ENCODE data around the gene ACOX2. TPM values are rescaled to one million over a fixed set of nuclear protein-coding genes. Genes with fewer than 3 reads are reported as not detected.

The ACOX2 gene
- total and polyA plus RNA-seq, 2 of the 8 experiments (the other 6 are each of a cell fraction or from before 2014, with no cell fraction given), result 3.2 to 9.2 TPM

GRCh38 chr3:58585005-58585786 is 48.2 kb upstream of the ACOX2 start:
- Histone ChIP-seq H3K4ac (replicated peaks; ENCODE audit: insufficient read length, low read depth, low read length) (no peak overlapping the region), H4K8ac (ENCODE audit: extremely low read depth, insufficient read depth, low read length) (no peak overlapping the region; the same call in 1 of the 2 replicates), H2BK5ac (ENCODE audit: low read depth, low read length) (no peak overlapping the region), H3K23ac (ENCODE audit: insufficient read length) (no peak overlapping the region), H2BK15ac (ENCODE audit: low read length) (0 out of 2 replicates have a peak overlapping the region, but pooled peaks have one; percentile 53), H3K4me2 (ENCODE audit: insufficient read depth in 1 of 2, low read depth in 2 of 2, low read length in 2 of 2) (peak overlapping the region; percentile 64 to 72), H2AFZ (ENCODE audit: low read length) (0 out of 2 replicates have a peak overlapping the region, but pooled peaks have one; percentile 40), H3K56ac (replicated peaks; ENCODE audit: insufficient read length, low read depth, low read length) (no peak overlapping the region), H3K18ac (ENCODE audit: extremely low read depth, low read length) (no peak overlapping the region; the same call in 1 of the 2 replicates), H3K9ac (replicated peaks in 1 of 4; ENCODE audit: extremely low read depth in 1 of 4, low read depth in 3 of 4, low read length in 3 of 4) (no peak overlapping the region), H3K9me3 (ENCODE audit: insufficient read depth in 2 of 2, low read depth in 1 of 2, low read length in 1 of 2) (no peaks in the 10 kb centered on the region), H3K79me1 (ENCODE audit: low read depth, low read length) (no peaks in the 10 kb centered on the region), H3K27me3 (replicated peaks in 1 of 4; ENCODE audit: control insufficient read depth in 3 of 4, extremely low read depth in 1 of 4, insufficient read depth in 3 of 4, low read length in 3 of 4) (peaks cover 7 to 35% (median 31%) of the 10 kb centered on the region in 4 experiments), H3K27ac (ENCODE audit: low read depth, low read length) (no peak overlapping the region), H4K20me1 (replicated peaks in 1 of 2; ENCODE audit: control insufficient read depth in 1 of 2, insufficient read depth in 2 of 2, low read length in 2 of 2) (peaks cover 0 to 5% of the 10 kb centered on the region in 2 experiments), H3K79me2 (ENCODE audit: control insufficient read depth in 1 of 2, insufficient read depth in 2 of 2, low read length in 2 of 2) (no peaks in the 10 kb centered on the region), H2BK20ac (ENCODE audit: low read length) (peak overlapping the region; percentile 72; the same call in 1 of the 2 replicates), H3K4me3 (ENCODE audit: extremely low read depth in 1 of 4, insufficient read depth in 2 of 4, low read depth in 3 of 4, low read length in 4 of 4) (peak overlapping the region; percentile 5 to 47 (median 18); a peak in 6 of 8 replicates), H4K91ac (replicated peaks; ENCODE audit: insufficient read length, low read length) (no peak overlapping the region), H2BK12ac (ENCODE audit: low read depth, low read length) (peak overlapping the region; percentile 62; the same call in 1 of the 2 replicates), H2BK120ac (replicated peaks; ENCODE audit: low read depth, low read length) (no peak overlapping the region), H3K23me2 (ENCODE audit: low read depth, low read length) (peaks cover 2% of the 10 kb centered on the region; the same call in 1 of the 2 replicates), H2AK5ac (ENCODE audit: low read depth, low read length) (no peak overlapping the region), H3K4me1 (replicated peaks in 1 of 4; ENCODE audit: control insufficient read depth in 3 of 4, insufficient read depth in 4 of 4, low read length in 3 of 4) (peaks cover 5 to 21% (median 12%) of the 10 kb centered on the region in 4 experiments; a peak in 6 of 7 replicates), H4K5ac (ENCODE audit: insufficient read length, low read depth, low read length) (no peak overlapping the region), H3K36me3 (ENCODE audit: control insufficient read depth in 2 of 4, insufficient read depth in 4 of 4, low read length in 3 of 4) (no peaks in the 10 kb centered on the region), H3K14ac (ENCODE audit: insufficient read length) (no peak overlapping the region)
- FAIRE-seq (no peak), DNase-seq (ENCODE audit: low read depth in 1 of 2, low spot score in 2 of 2) (peak in 1 of 2 experiments; percentile 88)
- CTCF ChIA-PET (ENCODE audit: partially characterized antibody), result interaction anchor here (1.0 to 40.0 kb wide), 11 partner anchors 9 to 60 kb away, joined by 3 to 994 read pairs (median 6); no protein-coding TSS in a partner anchor
- WGBS, 2 experiments (ENCODE audit: extremely low coverage in 1 of 2, insufficient coverage in 1 of 2, insufficient read length in 1 of 2, insufficient replicate concordance in 2 of 2, low coverage in 1 of 2, low lambda C conversion rate in 2 of 2, missing lambda C conversion rate in 1 of 2), result 25% methylated on average over 44 of the region's 46 CpGs; no CpG with 5 or more reads in 1 of the 2 experiments
- POLR2A ChIA-PET (ENCODE audit: partially characterized antibody), result interaction anchor here (0.6 to 1.5 kb wide), 3 partner anchors 11 to 485 kb away, joined by 3 to 8 read pairs (median 4); no protein-coding TSS in a partner anchor

Measured in H1 (cell line).